Mesenchymal stem cell (in vitro differentiated cells and primary cell): ENCODE measurements around the gene CXCR3.

Experiments used
- DNase-seq: peaks from one replicate; pipeline ENCODE4 v3.0.0-alpha.2; 2013
- H2AFZ ChIP-seq: one replicate; pipeline ENCODE4 v1.6.1; 2013; ENCODE audit warnings: low read depth, mild to moderate bottlenecking, control low read depth, inconsistent platforms, low read length, moderate library complexity
- H2AK5ac ChIP-seq: 2 replicates; pipeline ENCODE4 v1.6.1; 2013; ENCODE audit warnings: low read length, moderate library complexity, mild to moderate bottlenecking, inconsistent platforms; ENCODE audit not compliant: severe bottlenecking
- H2BK120ac ChIP-seq: one replicate; pipeline ENCODE4 v1.6.1; 2013; ENCODE audit warnings: low read depth, mild to moderate bottlenecking, inconsistent platforms, low read length, moderate library complexity
- H2BK12ac ChIP-seq, 2 experiments: one replicate each; pipeline ENCODE4 v1.6.1; 2013; ENCODE audit warnings: inconsistent platforms in 2 of 2, low read length in 2 of 2, mild to moderate bottlenecking in 2 of 2, moderate library complexity in 2 of 2, control low read depth in 1 of 2
- H2BK15ac ChIP-seq: one replicate; pipeline ENCODE4 v1.6.1; 2013; ENCODE audit warnings: mild to moderate bottlenecking, low read depth, inconsistent platforms; ENCODE audit not compliant: poor library complexity, severe bottlenecking
- H2BK5ac ChIP-seq: 2 replicates; pipeline ENCODE4 v1.6.1; 2013; ENCODE audit warnings: low read depth, mild to moderate bottlenecking, low read length, control low read depth, inconsistent platforms; ENCODE audit not compliant: poor library complexity, severe bottlenecking
- H3K14ac ChIP-seq, 2 experiments: one replicate each; pipeline ENCODE4 v1.6.1; 2013; ENCODE audit warnings: inconsistent platforms in 2 of 2, low read length in 2 of 2, control low read depth in 1 of 2, mild to moderate bottlenecking in 1 of 2, moderate library complexity in 1 of 2
- H3K18ac ChIP-seq, 2 experiments: one replicate each; pipeline ENCODE4 v1.6.1; 2013; ENCODE audit warnings: inconsistent platforms in 2 of 2, low read length in 2 of 2, control low read depth in 1 of 2, low read depth in 1 of 2, mild to moderate bottlenecking in 1 of 2
- H3K23ac ChIP-seq, 2 experiments: one replicate each; pipeline ENCODE4 v1.6.1; 2013; ENCODE audit warnings: inconsistent platforms in 2 of 2, low read length in 2 of 2, mild to moderate bottlenecking in 2 of 2, moderate library complexity in 2 of 2, control low read depth in 1 of 2
- H3K27ac ChIP-seq: 2 replicates; pipeline ENCODE4 v1.5.1; 2013; ENCODE audit warnings: mild to moderate bottlenecking, moderate library complexity, low read length, control low read depth, inconsistent platforms; ENCODE audit not compliant: poor library complexity, severe bottlenecking
- H3K27me3 ChIP-seq, 2 experiments: 2 replicates each; pipeline versions ENCODE4 v1.6.1 to v1.7.0; 2013; ENCODE audit warnings: low read length in 2 of 2, mild to moderate bottlenecking in 2 of 2, moderate library complexity in 2 of 2, control low read depth in 1 of 2, inconsistent platforms in 1 of 2; ENCODE audit not compliant: control insufficient read depth in 1 of 2, insufficient read depth in 1 of 2
- H3K36me3 ChIP-seq, 2 experiments: 2 replicates each; pipeline versions ENCODE4 v1.6.1 to v1.7.0; 2013; ENCODE audit warnings: low read length in 2 of 2, control low read depth in 1 of 2, inconsistent platforms in 1 of 2, low read depth in 1 of 2, mild to moderate bottlenecking in 1 of 2; ENCODE audit not compliant: insufficient read depth in 2 of 2, control insufficient read depth in 1 of 2
- H3K4ac ChIP-seq, 2 experiments: one replicate each; pipeline ENCODE4 v1.6.1; 2013; ENCODE audit warnings: inconsistent platforms in 2 of 2, low read length in 2 of 2, mild to moderate bottlenecking in 2 of 2, moderate library complexity in 2 of 2, control low read depth in 1 of 2, low read depth in 1 of 2
- H3K4me1 ChIP-seq: 2 replicates; pipeline ENCODE4 v1.6.1; 2013; ENCODE audit warnings: low read depth, low read length, control low read depth; ENCODE audit not compliant: control insufficient read depth, insufficient read depth
- H3K4me2 ChIP-seq: 2 replicates; pipeline ENCODE4 v1.6.1; 2013; ENCODE audit warnings: low read length, mild to moderate bottlenecking, inconsistent platforms; ENCODE audit not compliant: poor library complexity, severe bottlenecking
- H3K4me3 ChIP-seq, 2 experiments: 2 replicates each; pipeline versions ENCODE4 v1.5.1 to v1.7.0; 2013; ENCODE audit warnings: low read length in 2 of 2, mild to moderate bottlenecking in 2 of 2, control low read depth in 1 of 2, low read depth in 1 of 2; ENCODE audit not compliant: insufficient read depth in 1 of 2
- H3K79me1 ChIP-seq: replicated peaks from 2 replicates; pipeline ENCODE4 v1.6.1; 2013; ENCODE audit warnings: mild to moderate bottlenecking, control low read depth, low read length, inconsistent platforms; ENCODE audit not compliant: poor library complexity, severe bottlenecking
- H3K9ac ChIP-seq: 2 replicates; pipeline ENCODE4 v1.7.0; 2013; ENCODE audit warnings: mild to moderate bottlenecking, low read length, moderate library complexity
- H3K9me3 ChIP-seq: 2 replicates; pipeline ENCODE4 v1.7.0; 2013; ENCODE audit warnings: mild to moderate bottlenecking, low read length; ENCODE audit not compliant: control insufficient read depth
- H4K8ac ChIP-seq: one replicate; pipeline ENCODE4 v1.6.1; 2013; ENCODE audit warnings: inconsistent platforms, mild to moderate bottlenecking, low read length, moderate library complexity
- H4K91ac ChIP-seq: one replicate; pipeline ENCODE4 v1.6.1; 2013; ENCODE audit warnings: mild to moderate bottlenecking, low read length, inconsistent platforms
- WGBS: methylation state at CpG from one replicate; pipeline ENCODE4 v1.1.7; 2013; ENCODE audit warnings: mixed read lengths; 5-methylcytosine and 5-hydroxymethylcytosine counted together

CXCR3 gene

GRCh38 chrX:71617742-71618141 lies 569 bp downstream of the CXCR3 start:
- WGBS, result 98% methylated on average over 8 of the region's 8 CpGs
- Histone ChIP-seq H2BK5ac (no peak overlapping the region), H3K4ac (no peak overlapping the region)

GRCh38 chrX:71616672-71617529 lies 1.4 kb downstream of the CXCR3 start:
- H3K4me1 ChIP-seq, result peaks cover 2% of the 10 kb centered on the region
- WGBS, result 95% methylated on average over 37 of the region's 43 CpGs

More at GRCh38 chrX:71617742-71618141, 569 bp downstream of the CXCR3 start:
- no peak overlapping the region for H2BK120ac ChIP-seq
- H2BK15ac ChIP-seq, result no peak overlapping the region
- H2AK5ac ChIP-seq, result no peak overlapping the region
- H3K4me2 ChIP-seq, result no peak overlapping the region
- H3K27ac ChIP-seq, result no peak overlapping the region
- H3K4me3 ChIP-seq, result no peak overlapping the region
- peaks cover 0 to 12% of the 10 kb centered on the region in 2 experiments for H3K27me3 ChIP-seq
- H4K8ac ChIP-seq, result no peak overlapping the region
- H3K79me1 ChIP-seq, result peaks cover 6% of the 10 kb centered on the region
- peaks cover 26 to 55% of the 10 kb centered on the region in 2 experiments for H3K36me3 ChIP-seq
- H3K9me3 ChIP-seq, result no peaks in the 10 kb centered on the region
- H2AFZ ChIP-seq, result no peak overlapping the region
- H3K18ac ChIP-seq, result no peak overlapping the region
- peaks cover 7% of the 10 kb centered on the region for H3K4me1 ChIP-seq
- no peak overlapping the region for H4K91ac ChIP-seq
- H2BK12ac ChIP-seq, result no peak overlapping the region
- no peak overlapping the region for H3K9ac ChIP-seq
- no peak overlapping the region for H3K23ac ChIP-seq
- DNase-seq, result no peak
- H3K14ac ChIP-seq, result no peak overlapping the region

GRCh38 chrX:71615954-71616353 lies 2.4 kb downstream of the CXCR3 start:
- peaks cover 41 to 68% of the 10 kb centered on the region in 2 experiments for H3K36me3 ChIP-seq
- no peak overlapping the region for H3K4ac ChIP-seq
- no peak for DNase-seq
- no peak overlapping the region for H3K4me3 ChIP-seq
- H2AFZ ChIP-seq, result no peak overlapping the region
- H2BK15ac ChIP-seq, result no peak overlapping the region
- no peak overlapping the region for H4K8ac ChIP-seq
- H3K4me2 ChIP-seq, result no peak overlapping the region
- H3K79me1 ChIP-seq, result peaks cover 6% of the 10 kb centered on the region
- H2BK120ac ChIP-seq, result no peak overlapping the region
- no peak overlapping the region for H3K27ac ChIP-seq
- WGBS, result 99% methylated on average over 10 of the region's 10 CpGs
- H2BK5ac ChIP-seq, result no peak overlapping the region
- no peak overlapping the region for H3K9ac ChIP-seq
- H3K4me1 ChIP-seq, result peaks cover 2% of the 10 kb centered on the region
- H3K14ac ChIP-seq, result no peak overlapping the region
- H2BK12ac ChIP-seq, result no peak overlapping the region
- no peaks in the 10 kb centered on the region for H3K9me3 ChIP-seq
- peaks cover 0 to 12% of the 10 kb centered on the region in 2 experiments for H3K27me3 ChIP-seq
- H3K18ac ChIP-seq, result no peak overlapping the region
- no peak overlapping the region for H2AK5ac ChIP-seq
- no peak overlapping the region for H4K91ac ChIP-seq
- H3K23ac ChIP-seq, result no peak overlapping the region

More at GRCh38 chrX:71616672-71617529, 1.4 kb downstream of the CXCR3 start:
- no peak overlapping the region for H3K4me3 ChIP-seq
- H3K14ac ChIP-seq, result no peak overlapping the region
- no peak overlapping the region for H2AFZ ChIP-seq
- H3K36me3 ChIP-seq, result peaks cover 32 to 59% of the 10 kb centered on the region in 2 experiments
- H3K18ac ChIP-seq, result no peak overlapping the region
- no peak overlapping the region for H3K4ac ChIP-seq
- H2BK12ac ChIP-seq, result no peak overlapping the region
- H2AK5ac ChIP-seq, result no peak overlapping the region
- H3K79me1 ChIP-seq, result peaks cover 6% of the 10 kb centered on the region
- no peak for DNase-seq
- no peak overlapping the region for H3K23ac ChIP-seq
- no peak overlapping the region for H3K27ac ChIP-seq
- H3K9me3 ChIP-seq, result no peaks in the 10 kb centered on the region
- H4K91ac ChIP-seq, result no peak overlapping the region
- H2BK120ac ChIP-seq, result no peak overlapping the region
- no peak overlapping the region for H2BK15ac ChIP-seq
- no peak overlapping the region for H3K9ac ChIP-seq
- no peak overlapping the region for H3K4me2 ChIP-seq
- H4K8ac ChIP-seq, result no peak overlapping the region
- no peak overlapping the region for H2BK5ac ChIP-seq
- peaks cover 0 to 12% of the 10 kb centered on the region in 2 experiments for H3K27me3 ChIP-seq

- H3K4me3 ChIP-seq, result no peak overlapping the region
- H3K79me1 ChIP-seq, result peaks cover 7% of the 10 kb centered on the region
- H3K4me1 ChIP-seq, result peaks cover 2% of the 10 kb centered on the region
- no peak overlapping the region for H3K4me2 ChIP-seq
- H3K23ac ChIP-seq, result no peak overlapping the region
- H4K8ac ChIP-seq, result no peak overlapping the region
- no peak overlapping the region for H3K4ac ChIP-seq
- whole genome bisulfite sequencing, result 95% methylated on average over 4 of the region's 4 CpGs
- H2AK5ac ChIP-seq, result no peak overlapping the region
- no peak overlapping the region for H3K9ac ChIP-seq
- H3K27me3 ChIP-seq, result peaks cover 0 to 12% of the 10 kb centered on the region in 2 experiments
- no peak overlapping the region for H2BK120ac ChIP-seq
- H2BK12ac ChIP-seq, result no peak overlapping the region
- no peak for DNase-seq
- H2AFZ ChIP-seq, result no peak overlapping the region
- no peak overlapping the region for H3K14ac ChIP-seq
- no peak overlapping the region for H4K91ac ChIP-seq
- no peak overlapping the region for H3K18ac ChIP-seq
- H3K27ac ChIP-seq, result no peak overlapping the region
- peaks cover 48 to 71% of the 10 kb centered on the region in 2 experiments for H3K36me3 ChIP-seq
- H2BK15ac ChIP-seq, result no peak overlapping the region
- no peak overlapping the region for H2BK5ac ChIP-seq
- H3K9me3 ChIP-seq, result no peaks in the 10 kb centered on the region
Measured at GRCh38 chrX:71615056-71615455, 3.3 kb downstream of the CXCR3 start.
